ENCODE measurements around the gene SLC35D2.
"Not testable (repeated sequence)": the region's sequence is repeated elsewhere in the genome, so short reads cannot be mapped to it uniquely, and the experiment has no call there.

Gene SLC35D2

DNA sequence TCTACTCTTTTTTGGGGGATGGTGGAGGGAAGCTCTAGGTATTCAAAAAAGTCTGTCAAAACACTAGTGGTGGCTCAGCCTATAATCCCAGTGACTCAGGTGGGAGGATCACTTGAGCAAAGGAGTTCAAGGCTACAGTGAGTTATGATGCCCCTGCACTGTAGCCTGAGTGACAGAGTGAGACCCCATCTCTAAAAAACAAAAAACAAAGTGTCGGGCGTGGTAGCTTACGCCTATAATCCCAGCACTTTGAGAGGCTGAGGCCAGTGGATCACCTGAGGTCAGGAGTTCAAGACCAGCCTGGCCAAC is 15.8 kb upstream of the SLC35D2 start:
- DNase-seq, result no peak

DNA sequence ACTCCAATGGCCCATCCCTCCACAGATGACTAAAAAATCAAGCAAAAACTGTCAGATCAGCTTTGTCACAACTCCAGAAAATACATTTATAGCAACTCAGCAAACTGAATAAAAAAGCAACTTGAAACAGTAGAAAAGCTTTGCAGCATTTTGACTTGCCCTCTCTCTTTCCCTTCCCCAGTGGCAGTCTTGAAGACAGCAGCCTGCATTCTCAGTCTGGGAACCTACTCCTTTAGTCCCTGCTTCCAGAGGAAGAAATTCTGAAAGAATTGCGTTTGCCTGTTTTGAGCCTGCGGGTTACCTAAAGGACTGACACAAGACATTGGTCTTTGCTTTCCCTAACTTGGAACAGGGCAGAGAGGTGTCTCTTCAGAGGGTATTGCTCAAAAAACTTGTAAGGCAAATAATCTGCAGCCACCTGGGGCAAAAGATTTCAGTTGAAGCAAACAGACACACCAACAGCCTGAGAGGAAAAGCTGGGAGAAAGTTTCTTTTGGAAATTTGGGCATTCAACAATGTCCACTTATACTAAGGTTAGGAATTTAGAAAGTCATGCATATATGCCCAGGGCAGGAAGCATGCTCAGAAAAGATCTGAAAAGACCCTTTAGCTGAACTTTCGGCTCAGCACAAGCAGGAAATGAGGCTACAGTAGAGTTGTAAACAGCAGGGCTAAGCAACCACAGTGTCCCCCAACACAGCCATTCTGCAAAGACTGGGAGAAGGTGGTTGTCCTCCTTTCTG is 15.2 kb upstream of the SLC35D2 start:
- no peak for DNase-seq

DNA sequence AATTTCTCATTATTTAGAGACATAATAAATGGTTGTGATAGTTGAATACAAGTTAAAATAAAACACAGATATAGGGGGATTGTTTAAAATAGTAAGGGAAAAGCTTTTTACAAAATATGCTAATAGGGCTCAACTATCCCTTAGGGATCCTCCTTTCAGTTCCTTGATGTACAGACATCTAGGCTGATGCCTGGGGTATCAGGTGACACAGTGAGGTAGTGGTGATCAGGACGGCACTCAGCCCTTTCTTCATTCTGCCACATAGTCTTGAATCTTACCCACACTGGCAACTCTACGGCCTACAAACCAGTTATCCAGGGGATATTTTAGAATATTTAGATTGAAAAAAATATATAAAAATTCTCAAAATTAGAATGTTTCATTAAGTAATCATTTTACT is 12.5 kb upstream of the SLC35D2 start:
- DNase-seq, result no peak

DNA sequence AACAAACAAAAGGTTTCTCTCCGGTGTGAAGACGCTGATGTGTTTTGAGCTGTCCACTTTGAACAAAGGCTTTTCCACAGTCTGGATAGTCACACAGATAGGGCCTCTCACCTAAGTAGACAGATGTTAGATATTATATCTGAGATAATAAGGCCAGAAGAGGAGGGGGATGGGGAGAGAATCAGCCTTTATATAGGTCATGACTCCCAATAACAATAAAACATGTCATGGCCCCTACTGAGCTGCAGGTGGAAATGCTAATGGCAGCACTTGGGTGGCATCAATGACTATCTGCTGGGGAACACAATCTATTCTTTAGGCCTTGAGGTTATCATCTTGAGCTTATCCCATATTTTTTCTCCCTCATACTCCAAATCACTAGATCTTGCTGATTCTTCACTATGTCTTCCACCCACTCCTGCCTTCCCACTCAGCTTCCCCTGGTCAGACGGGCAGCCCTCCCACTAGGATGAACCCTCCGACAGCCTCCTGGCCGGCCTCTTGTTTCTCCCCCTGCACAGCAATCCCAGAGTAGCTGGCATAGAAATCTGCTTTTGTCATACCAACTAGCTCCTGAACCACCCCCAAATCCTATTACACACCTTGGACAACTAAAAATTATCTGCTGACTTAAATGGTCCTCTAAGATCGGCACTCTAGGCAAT is 11.5 kb upstream of the SLC35D2 start:
- no peak for DNase-seq

DNA sequence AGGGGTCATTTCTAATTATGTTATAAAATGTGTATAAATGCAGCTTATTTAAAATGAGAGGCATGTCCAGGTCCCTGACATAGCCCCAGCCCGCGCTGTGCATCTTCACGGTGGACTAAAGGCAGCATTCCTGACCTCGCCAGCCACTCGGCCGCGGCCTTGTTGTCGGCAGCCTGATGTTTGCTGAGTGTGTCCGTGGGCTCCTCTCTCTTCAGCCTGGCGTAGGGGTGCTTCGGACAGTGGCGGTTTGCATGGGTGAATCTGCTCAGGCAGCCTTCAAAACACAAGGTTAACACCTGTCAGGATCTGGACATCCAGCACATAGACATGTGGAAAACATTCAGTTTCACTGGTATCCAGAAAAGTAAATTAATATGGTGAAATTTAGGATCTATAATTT is 8.8 kb upstream of the SLC35D2 start:
- no peak for DNase-seq

DNA sequence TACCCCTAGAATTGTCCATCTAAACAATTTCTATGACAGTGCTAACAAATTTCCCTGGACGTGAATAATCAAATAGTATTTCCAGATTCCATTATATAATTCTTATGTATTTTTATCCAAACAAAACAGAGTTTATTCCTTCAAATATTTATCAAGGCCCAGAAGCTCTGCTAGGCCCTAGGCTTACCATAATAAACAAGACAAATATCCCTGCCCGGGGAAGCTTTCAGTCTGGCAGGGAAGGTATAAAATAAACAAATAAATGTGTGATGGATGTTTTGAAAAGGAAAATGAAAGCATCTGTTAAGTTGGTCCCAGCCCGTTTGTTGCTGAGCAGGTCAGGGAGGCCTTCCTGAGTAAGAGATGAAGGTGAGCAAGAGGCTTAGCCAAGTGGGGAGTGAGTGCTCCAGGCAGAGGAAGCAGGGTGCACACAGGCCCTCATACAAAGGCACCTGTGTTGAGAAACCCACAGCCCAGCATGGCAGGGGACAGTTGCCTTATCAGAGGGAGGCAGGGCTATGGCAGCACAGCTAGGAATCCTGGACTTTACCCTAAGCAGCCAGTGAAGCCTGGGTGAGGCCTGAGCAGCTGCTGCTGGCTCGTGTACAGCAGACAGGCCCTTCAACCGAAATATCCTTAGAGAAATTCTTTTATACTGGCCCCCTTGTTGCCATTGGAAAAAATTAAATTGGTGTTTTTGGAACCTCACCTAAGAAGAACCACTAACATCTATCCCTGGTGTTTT is 7.7 kb upstream of the SLC35D2 start:
- DNase-seq, result no peak

DNA sequence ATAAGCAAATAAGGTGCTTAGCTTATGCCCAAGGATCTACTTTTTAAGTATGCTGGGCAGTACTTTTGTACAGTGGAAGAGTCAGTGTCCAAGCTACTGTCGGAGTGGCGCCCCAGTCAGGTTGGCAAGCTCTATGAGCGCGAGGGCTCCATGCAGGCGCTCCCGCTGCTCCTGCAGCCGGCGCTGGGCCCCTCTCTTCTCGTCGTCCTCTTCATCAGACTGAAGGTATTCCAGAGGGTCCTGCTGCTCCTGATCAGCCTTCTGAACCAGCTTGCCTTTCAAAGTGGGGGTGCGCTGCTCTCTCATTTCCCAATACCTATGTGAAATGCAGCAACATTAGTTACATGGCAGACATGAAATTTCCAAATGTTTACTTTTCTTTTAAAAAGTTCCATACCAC is 4.6 kb upstream of the SLC35D2 start:
- DNase-seq, result no peak

DNA sequence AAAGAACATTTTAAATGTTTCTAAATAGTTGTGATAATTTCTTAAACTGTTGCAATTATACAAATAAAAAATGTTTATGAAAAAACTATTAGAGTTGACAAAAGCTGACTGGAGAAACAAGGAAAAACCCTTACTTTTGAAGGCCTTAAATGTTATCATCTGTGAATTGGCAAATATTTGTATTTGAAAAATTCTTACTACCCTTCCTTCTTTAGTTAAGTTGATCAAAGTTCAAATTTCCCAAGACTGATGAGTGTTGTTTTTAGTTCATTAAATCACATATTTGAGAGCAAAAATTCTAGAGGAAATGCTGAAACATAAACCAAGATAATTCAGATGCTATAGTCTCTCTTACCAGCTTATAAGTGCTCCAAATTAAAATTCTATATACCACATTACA is 2.6 kb upstream of the SLC35D2 start:
- no peak for DNase-seq

DNA sequence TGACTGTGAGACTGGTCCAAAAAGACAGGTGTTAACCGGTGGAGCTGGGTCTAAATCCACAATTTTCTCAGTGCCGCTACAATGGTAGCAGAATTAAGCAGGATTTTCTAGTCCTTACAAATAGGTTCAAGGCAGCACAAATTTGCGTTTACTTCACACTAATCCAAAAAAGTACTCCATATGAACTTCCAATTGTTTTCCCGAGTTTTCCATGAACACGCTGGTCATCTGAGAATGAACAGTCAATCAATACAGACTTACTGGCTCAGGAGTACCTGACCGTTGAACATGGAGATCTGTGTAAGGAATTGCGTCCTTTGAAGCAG is 709 bp downstream of the SLC35D2 start:
- DNase-seq, result no peak

DNA sequence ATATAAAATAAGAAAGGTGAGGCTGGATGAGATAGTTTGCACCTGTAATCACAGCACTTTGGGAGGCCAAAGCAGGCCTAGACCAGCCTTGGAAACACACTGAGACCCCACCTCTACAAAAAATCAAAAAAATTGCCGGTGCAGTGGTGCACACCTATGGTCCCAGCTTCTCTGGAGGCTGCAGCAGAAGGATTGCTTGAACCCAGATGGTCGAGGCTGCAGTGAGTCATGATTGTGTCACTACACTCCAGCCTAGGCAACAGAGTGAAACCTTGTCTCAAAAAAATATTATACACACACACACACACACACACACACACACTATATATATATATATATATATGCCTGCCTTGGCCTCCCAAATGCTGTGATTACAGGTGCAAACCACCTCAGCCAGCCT is 1.3 kb downstream of the SLC35D2 start:
- no peak for DNase-seq

DNA sequence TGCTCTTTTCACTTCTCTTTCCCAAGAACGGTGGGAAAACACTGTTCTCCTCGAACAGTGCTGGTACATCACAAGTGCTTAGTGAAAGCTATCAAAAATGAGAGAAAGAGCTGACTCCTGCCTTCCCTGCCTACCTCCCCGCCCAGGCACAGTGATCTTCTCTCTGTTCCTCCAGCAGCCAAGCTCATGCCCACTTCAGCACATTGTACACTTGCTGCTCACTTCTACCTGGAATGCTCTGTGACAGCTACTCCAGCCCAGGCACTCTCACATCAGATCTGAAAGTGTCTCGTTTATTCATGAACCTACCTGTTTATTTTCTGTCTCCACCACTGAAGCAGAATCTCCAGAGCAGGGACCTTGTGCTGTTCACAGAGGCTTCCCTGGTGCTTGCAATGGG is 1.8 kb downstream of the SLC35D2 start:
- no peak for DNase-seq

DNA sequence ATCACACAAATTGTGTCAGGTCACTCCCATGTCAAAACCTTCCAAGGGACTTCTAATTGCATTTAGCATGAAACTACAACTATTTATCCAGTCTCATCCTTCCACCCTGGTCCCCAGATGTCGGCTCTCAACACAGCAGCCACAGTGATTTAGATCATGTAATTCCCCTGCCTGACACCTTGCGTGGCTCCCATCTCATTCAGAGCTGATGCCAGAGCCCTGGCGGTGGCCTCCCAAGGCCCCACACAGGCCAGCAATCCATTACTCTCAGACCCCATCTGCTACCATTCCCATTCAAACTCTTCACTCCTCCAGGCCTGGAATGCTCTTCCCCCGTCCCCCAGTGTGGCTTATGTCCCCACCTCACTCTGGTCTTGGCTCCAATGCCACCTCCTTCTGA is 2.4 kb downstream of the SLC35D2 start:
- no peak for DNase-seq

DNA sequence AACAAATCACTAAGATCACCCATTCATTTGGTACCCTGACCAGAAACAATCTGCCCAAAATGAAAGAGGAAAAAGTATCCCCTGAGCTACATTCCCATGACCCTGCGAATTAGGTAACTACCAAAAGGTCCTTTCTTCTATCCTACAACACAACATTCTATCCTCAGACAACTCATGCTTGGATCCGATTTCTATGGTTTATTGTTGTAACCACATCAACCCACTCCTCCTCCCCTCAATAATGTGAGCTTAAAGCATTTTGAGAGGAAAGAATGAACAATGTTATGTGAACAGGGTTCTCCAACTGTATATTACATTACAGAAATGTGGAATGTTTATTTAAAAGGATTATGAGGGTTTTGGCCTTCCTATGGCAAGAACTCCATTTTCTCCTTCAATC is 4.0 kb downstream of the SLC35D2 start:
- DNase-seq, result no peak

DNA sequence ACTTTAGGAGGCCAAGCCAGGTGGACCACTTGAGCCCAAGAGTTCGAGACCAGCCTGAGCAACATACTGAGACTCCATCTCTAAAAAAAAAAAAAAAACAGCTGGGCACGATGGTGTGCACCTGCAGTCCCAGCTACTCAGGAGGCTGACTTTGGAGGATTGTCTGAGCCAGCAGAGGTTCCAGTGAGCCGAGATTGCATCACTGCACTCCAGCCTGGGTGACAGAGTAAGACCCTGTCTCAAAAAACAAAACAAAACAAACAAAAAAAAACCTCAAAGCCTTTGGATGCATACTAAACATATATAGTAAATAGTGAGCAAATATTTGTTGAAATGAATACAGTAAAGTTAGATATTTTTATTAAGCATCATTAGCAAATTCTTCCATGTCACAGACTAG is 5.3 kb downstream of the SLC35D2 start:
- no peak for DNase-seq

DNA sequence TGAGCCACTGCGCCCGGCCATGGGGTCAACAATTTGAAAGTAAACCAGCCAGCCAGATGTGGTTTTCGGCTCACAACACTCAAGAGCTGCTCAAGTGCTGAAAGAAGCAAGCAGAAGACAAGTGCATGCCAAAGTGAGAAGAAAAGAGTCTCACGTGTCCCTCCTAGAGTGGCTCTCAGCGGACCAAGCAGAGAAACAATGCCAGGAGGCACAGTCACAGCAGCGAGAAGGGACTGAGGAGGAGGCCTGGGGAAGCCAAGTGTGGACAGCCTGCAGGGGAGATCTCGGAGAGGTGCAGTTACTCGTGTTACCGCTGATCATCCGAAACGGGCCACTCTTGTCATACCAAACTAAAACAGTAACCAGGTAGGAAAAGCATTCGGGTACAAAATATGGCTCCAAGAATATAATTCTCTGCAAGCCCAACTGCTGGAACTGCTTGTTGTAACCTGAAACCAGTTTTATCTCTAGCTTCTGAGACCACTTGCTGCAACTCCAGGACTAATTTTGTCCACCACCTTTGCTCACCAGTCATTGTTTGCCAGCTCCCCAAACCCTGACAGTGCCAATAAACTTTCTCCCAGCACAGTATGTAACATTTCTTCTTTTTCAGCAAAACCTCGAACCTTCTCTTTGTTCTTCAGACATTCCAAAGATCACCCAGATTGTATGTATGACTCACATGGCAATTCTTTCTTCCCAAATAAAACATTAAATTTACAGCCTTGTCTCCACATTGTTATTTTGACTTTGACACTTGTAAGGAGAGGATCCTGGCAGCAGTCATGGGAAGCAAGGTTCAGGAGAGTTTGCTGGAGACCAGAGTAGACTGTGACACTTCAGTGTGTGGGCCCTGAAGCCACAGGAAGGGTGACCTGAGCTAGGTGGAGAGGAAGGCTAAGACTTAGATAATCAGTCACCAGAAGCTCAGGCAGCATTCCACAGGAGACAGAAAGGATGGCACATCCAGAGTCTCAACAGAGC is 6.3 kb downstream of the SLC35D2 start:
- no peak for DNase-seq

DNA sequence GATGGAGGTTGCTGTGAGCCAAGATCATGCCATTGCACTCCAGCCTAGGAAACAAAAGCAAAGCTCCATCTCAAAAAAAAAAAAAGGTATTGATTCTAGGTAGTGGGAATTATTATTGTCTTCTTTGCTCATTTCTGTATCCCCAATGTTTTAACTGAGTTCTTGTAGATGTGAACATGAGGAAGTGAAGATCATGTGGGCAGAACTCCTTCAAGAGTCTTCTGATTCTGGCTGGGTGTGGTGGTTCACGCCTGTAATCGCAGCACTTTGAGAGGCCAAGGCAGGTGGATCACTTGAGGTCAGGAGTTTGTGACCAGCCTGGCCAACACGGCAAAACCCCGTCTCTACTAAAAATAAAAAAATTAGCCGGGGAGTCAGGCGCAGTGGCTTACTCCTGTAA is 8.0 kb downstream of the SLC35D2 start:
- not testable (repeated sequence) for DNase-seq

DNA sequence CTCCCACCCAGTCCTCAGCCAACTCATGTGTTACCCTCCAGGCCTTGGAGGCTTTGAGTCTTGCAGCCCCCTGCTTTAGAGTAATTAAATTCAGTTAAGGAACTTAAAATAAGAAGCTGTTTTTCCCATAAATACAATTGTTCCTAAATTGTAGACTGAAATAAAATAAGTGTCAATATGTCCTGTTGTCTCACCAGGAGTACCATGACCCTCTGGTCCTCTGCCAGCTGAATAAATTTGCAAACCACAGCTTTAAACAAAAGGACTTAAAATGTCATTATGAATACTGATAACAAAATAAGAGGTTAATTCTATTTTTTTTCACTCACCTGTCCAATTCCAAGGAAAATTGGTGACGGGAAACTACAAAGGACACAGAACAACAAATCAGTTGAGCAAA is 15.6 kb downstream of the SLC35D2 start:
- DNase-seq, result no peak

DNA sequence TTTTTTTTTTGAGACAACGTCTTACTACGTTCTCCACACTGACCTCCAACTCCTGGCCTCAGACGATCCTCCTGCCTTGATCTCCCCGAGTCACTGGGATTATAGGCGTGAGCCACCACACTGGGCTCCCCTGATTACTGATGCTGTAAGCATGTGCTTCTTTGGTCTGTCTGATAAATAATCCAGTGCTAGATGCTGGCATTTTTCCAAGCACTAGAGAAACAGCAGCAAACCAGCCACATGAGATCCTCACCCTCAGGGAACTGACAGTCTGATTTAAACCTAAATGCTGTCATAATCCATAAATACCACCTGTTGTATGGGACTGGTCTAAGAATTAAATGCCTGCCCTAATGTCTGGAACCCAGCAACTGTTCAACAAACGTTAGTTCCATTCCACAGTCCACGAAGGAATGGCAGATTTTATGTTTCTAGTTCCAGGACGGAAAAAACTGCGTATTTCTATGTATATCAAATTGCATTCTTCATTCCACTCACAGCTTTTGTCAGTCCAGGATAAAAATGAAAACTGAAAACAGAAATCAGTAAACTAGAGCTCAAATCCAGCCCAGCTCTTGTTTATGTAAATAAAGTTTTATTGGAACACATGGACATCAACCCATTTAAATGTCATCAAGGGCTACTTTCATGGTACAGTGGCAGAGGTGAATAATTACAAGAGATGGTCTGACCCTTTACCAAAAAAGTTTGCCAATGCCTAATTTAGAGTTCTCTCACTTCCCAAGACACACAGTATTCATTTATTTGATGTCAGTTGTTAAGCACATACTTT is 20.1 kb downstream of the SLC35D2 start:
- no peak for DNase-seq

DNA sequence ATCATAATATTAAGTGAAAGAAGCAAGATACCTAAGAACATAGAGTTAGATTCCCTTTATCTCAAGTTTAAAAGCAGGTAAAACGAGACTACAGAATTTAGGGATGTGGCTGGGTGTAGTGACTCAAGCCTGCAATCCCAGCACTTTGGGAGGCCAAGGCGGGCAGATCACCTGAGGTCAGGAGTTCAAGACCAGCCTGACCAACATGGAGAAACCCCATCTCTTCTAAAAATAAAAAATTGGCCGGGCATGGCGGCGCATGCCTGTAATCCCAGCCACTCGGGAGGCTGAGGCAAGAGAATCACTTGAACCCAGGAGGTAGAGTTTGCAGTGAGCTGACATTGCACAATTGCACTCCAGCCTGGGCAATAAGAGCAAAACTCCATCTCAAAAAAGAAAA is 21.4 kb downstream of the SLC35D2 start:
- not testable (repeated sequence) for DNase-seq

DNA sequence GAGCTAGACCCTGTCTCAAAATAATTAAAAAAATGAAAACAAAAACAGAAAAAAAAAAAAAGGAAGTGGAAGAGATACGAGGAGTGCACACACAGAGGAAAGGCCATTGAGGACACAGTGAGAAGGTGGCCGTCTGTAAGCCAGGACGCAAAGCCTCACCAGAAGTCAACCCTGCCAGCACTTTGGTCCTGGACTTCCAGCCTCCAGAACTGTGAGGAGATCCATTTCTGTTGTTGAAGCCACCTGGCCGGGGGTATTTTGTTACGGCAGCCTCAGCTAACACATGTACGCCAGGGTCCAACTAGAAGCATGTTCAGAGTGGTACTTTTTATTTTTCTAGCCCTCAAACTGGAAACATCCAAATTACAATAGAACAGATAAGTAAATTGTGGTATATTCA is 21.8 kb downstream of the SLC35D2 start:
- DNase-seq, result no peak

DNA sequence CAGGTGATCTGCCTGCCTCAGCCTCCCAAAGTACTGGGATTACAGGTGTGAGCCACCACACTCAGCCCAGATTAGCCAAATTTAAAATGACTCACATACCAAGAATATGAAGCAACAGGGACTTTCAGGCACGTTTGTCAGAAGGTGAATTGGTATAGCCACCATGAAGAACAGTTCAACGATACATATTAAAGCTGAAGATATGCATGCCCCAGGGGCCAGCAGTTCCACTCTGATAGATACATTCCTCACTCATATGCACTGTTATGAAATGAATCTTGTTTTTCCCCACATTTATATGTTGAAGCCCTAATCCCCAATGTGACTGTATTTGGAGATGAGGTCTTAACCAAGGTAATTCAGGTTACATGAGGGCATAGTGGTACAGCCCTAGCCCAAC is 22.5 kb downstream of the SLC35D2 start:
- no peak for DNase-seq

DNA sequence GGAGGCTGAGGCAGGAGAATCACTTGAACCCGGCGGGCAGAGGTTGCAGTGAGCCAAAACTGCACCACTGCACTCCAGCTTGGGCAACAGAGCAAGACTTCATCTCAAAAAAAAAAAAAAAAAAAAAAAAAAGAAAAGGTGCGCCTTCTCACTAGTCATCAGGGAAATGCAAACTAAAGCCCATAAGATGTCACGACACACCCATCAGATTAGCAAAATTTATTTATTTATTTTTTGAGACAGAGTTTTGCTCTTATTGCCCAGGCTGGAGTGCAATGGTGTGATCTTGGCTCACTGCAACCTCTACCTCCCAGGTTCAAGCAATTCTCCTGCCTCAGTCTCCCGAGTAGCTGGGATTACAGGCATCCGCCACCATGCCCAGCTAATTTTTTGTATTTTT is 23.0 kb downstream of the SLC35D2 start:
- DNase-seq, result not testable (repeated sequence)

Measured in CD4-positive, alpha-beta T cell treated with Interleukin-15 for 1 hour (primary cell).